Right renal pelvis (tissue), 4 donors: ENCODE results near the gene POTEM. TPM values are rescaled to one million over a fixed set of nuclear protein-coding genes. Genes with fewer than 3 reads are reported as not detected.
"Not testable (repeated sequence)": the region's sequence is repeated elsewhere in the genome, so short reads cannot be mapped to it uniquely, and the experiment has no call there.

ENCODE experiments used
- DNase-seq, 4 donors: peaks; one replicate each; pipeline ENCODE4 v3.0.0-alpha.2; 2013; ENCODE audit warnings: low read depth in 4 of 4, low spot score in 3 of 4, missing footprints in 1 of 4
- polyA plus RNA-seq, 4 donors: library from polyadenylated mRNA; unstranded; fragments of 120-200 nt; gene quantifications; one replicate each; pipeline ENCODE4 v1.2.1, GENCODE V29; 2013; ENCODE audit not compliant: insufficient read length in 4 of 4

Gene POTEM
- not detected for polyA plus RNA-seq

- DNase-seq = not testable (repeated sequence)
Observed at GRCh38 chr14:18967134-18967533, at the start of gene POTEM. POTEM (plus strand) TSS chr14:18967434; CDS start chr14:18967486, 52 bp downstream.

- DNase-seq = not testable (repeated sequence)
Observed at GRCh38 chr14:18918345-18918744, 48.9 kb upstream of the POTEM start.

GRCh38 chr14:18920052-18920451 lies 47.2 kb upstream of the POTEM start:
- not testable (repeated sequence) for DNase-seq

- not testable (repeated sequence) for DNase-seq
Observed at GRCh38 chr14:18921055-18921701, 46.1 kb upstream of the POTEM start.

- not testable (repeated sequence) for DNase-seq
Observed at GRCh38 chr14:18936848-18937247, 30.4 kb upstream of the POTEM start.

GRCh38 chr14:18938733-18939132 lies 28.5 kb upstream of the POTEM start:
- not testable (repeated sequence) for DNase-seq

- not testable (repeated sequence) for DNase-seq
Observed at GRCh38 chr14:18949939-18950338, 17.3 kb upstream of the POTEM start.

- DNase-seq = not testable (repeated sequence)
Observed at GRCh38 chr14:18953085-18953484, 14.1 kb upstream of the POTEM start.

GRCh38 chr14:18955816-18956215 lies 11.4 kb upstream of the POTEM start:
- not testable (repeated sequence) for DNase-seq

- not testable (repeated sequence) for DNase-seq
Observed at GRCh38 chr14:18961576-18961975, 5.7 kb upstream of the POTEM start.

GRCh38 chr14:18962143-18962542 lies 5.1 kb upstream of the POTEM start:
- DNase-seq = not testable (repeated sequence)

GRCh38 chr14:18963276-18963675 lies 4.0 kb upstream of the POTEM start:
- not testable (repeated sequence) for DNase-seq

- DNase-seq = not testable (repeated sequence)
Observed at GRCh38 chr14:18964878-18965277, 2.4 kb upstream of the POTEM start.

GRCh38 chr14:19002566-19002965 lies 35.3 kb downstream of the POTEM start:
- DNase-seq = not testable (repeated sequence)

GRCh38 chr14:19006490-19006889 lies 39.3 kb downstream of the POTEM start:
- not testable (repeated sequence) for DNase-seq

- not testable (repeated sequence) for DNase-seq
Observed at GRCh38 chr14:19007678-19008077, 40.4 kb downstream of the POTEM start.

- not testable (repeated sequence) for DNase-seq
Observed at GRCh38 chr14:19011029-19011428, 43.8 kb downstream of the POTEM start.

GRCh38 chr14:19011703-19012102 lies 44.5 kb downstream of the POTEM start:
- not testable (repeated sequence) for DNase-seq

GRCh38 chr14:19015185-19015584 lies 48.0 kb downstream of the POTEM start:
- DNase-seq = not testable (repeated sequence)

GRCh38 chr14:19025080-19025589 lies 57.9 kb downstream of the POTEM start:
- DNase-seq = not testable (repeated sequence)

- DNase-seq = not testable (repeated sequence)
Observed at GRCh38 chr14:19026649-19027351, 59.6 kb downstream of the POTEM start.

- not testable (repeated sequence) for DNase-seq
Observed at GRCh38 chr14:19027895-19028294, 60.7 kb downstream of the POTEM start.
